Cardiac fibroblast (primary cell): Measurements from ENCODE around the gene CTCFL.

Experiments used
- DNase-seq, 2 donors: peaks; one replicate each; pipeline versions ENCODE4 v3.0.0 to v3.0.0-alpha.2; 2010; ENCODE audit warnings: low read depth in 2 of 2
- H3K4me3 ChIP-seq, 2 donors: replicated peaks in 1 of 2; 1 replicate in 1 of 2; 2 replicates in 1 of 2; pipeline ENCODE4 v1.5.1; 2011; ENCODE audit warnings: low read depth in 2 of 2, low read length in 2 of 2, mild to moderate bottlenecking in 2 of 2, moderate library complexity in 1 of 2
- TF ChIP-seq, protein P1 (sequence below): IDR thresholded peaks from one replicate; pipeline ENCODE4 v1.5.1; 2011; ENCODE audit warnings: low read depth, mild to moderate bottlenecking, low read length, inconsistent platforms

The CTCFL gene

DNA sequence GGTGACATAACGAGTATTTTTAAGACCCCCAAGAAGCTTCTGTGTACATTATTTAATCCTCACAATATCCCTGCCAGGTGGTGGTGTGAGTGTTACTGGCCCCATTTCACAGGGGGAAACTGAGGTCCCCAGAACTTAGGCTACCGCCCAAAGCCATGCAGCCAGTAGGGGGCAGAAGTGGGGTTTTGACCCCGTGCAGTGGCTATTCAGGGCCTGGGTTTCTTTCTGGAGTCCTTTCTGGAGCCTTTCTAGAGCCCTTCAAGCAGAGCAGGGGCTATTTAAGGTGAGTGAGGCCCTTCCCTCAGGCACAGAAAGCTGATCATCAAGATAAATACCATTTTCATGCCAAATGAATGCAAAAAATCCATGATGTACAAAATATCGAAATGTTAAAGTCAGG, 59.0 kb downstream of the CTCFL start:
- H3K4me3 ChIP-seq = no peak overlapping the region
- TF ChIP-seq, protein P1, sequence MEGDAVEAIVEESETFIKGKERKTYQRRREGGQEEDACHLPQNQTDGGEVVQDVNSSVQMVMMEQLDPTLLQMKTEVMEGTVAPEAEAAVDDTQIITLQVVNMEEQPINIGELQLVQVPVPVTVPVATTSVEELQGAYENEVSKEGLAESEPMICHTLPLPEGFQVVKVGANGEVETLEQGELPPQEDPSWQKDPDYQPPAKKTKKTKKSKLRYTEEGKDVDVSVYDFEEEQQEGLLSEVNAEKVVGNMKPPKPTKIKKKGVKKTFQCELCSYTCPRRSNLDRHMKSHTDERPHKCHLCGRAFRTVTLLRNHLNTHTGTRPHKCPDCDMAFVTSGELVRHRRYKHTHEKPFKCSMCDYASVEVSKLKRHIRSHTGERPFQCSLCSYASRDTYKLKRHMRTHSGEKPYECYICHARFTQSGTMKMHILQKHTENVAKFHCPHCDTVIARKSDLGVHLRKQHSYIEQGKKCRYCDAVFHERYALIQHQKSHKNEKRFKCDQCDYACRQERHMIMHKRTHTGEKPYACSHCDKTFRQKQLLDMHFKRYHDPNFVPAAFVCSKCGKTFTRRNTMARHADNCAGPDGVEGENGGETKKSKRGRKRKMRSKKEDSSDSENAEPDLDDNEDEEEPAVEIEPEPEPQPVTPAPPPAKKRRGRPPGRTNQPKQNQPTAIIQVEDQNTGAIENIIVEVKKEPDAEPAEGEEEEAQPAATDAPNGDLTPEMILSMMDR = peak; percentile 6
- no peak for DNase-seq

DNA sequence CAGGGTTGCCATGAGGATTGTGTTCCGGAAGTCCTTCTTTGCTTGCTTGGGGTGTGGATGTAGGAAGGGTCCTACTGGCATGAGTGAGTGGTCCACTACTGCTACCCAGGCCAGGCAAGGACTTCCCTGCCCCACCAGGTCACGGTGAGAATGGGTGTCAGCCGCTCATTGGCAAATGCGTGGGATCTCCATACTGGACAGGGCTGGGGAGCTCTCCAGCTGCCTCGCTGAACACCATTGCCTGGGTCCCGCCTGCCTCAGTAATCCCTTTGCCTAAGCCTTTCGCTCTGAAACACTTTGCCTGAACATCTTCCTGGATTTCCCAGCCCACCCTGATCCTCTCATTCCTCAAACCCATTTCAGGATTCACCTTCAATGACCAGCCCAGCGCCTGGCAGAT, 59.5 kb downstream of the CTCFL start:
- H3K4me3 ChIP-seq = no peak overlapping the region
- TF ChIP-seq, protein P1 = no peak
- no peak for DNase-seq

DNA sequence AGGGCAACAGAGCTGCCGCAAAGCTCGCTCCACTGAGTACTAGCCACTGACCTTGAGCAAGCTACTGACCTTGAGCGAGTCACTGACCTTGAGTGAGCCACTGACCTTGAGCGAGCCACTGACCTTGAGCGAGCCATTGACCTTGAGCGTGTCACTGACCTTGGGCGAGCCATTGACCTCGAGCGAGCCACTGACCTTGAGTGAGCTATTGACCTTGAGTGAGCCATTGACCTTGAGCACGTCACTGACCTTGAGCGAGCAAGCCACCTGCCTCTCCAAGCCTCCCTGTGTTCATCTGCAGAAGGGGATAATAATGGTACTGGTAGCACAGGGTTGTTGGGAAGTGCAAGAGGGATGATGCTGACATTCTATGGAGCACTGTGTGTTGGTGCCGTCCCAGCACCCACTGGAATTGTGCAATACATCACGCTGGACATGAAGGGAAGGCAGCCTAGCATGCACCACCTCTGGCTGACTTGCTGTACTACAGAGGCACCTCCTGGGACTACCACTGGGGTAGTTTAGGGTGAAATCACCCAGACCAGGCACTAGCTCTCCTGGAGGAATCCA, 60.2 kb downstream of the CTCFL start:
- TF ChIP-seq, protein P1 = peak; percentile 35
- DNase-seq = peak; percentile 33 to 36
- no peak overlapping the region for H3K4me3 ChIP-seq

- DNase-seq = no peak
- no peak overlapping the region for H3K4me3 ChIP-seq
Observed at GRCh38 chr20:57462781-57463180, 62.2 kb downstream of the CTCFL start.

DNA sequence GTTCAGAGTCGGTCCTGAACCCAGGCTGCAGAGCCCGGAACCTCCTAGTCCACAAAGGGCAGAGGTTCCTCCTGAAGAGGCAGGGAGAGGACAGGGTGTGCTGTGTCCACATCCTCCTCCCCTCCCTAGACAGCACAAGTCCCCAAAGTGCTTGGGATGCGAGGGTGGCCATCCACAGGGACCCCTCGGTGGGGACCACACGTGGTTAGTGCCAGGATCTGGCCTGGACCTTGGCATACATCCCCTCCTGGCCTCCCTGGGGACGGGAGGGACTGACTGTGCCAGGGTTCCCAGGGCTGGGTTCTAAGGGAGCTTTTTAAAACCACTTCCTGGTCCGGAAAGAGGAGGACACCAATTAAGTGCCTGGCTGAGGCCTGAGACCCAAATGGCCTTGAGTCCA, 63.2 kb downstream of the CTCFL start:
- TF ChIP-seq, protein P1 = no peak

More at GRCh38 chr20:57462781-57463180, 62.2 kb downstream of the CTCFL start:
- TF ChIP-seq, protein P1 = no peak

DNA sequence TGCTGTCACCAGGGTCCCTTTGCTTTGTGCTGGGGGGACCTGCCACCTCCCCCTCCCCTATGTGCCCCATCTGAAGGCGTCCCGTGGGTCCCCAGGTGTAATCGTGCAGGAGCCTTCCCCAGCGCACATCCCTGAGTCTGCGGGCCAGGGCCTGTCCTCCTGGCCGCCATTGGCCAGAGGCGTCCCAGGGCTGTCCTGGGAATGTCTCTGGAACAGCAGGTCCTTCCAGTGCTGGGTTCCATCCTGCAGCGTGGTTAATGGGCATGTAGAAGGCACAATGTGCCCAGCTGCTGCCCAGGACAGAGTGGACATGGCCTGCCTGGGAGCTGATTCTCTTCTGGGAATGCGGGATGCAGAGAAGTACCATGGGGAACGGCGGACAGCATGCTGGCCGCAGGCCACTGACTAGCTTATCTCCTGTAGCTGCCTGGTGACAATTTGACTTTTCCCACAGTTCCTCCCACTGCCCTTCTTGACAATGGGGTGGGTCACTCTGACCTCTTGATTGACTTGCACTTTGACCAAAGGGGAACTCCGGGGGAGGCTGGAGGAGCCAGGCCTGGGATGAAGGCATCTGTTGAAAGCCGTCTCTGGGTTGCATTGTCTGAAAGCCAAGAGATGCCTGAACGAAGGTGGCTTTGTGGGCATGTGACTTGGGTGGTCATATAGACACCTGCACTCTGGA, 64.0 kb downstream of the CTCFL start:
- DNase-seq = no peak
- no peak overlapping the region for H3K4me3 ChIP-seq
- TF ChIP-seq, protein P1 = no peak

More for the DNA sequence above, 63.2 kb downstream of the CTCFL start:
- no peak overlapping the region for H3K4me3 ChIP-seq
- DNase-seq = no peak
